BJ (cell line): ENCODE results near the gene SRPX. TPM values are rescaled to one million over a fixed set of nuclear protein-coding genes. Genes with fewer than 3 reads are reported as not detected.

Source experiments
- CTCF ChIA-PET: fragments of 350-600 bp; formaldehyde crosslinking; extraction: SDS; loops from one replicate; lab custom pipeline; 2021; ENCODE audit warnings: antibody characterized with exemption, inconsistent platforms; lab: Yijun Ruan, JAX
- POLR2A ChIA-PET: fragments of 300-600 bp; sonication (Branson Sonifier 250); formaldehyde crosslinking; extraction: SDS; loops from one replicate; lab custom pipeline; 2021; ENCODE audit warnings: antibody characterized with exemption; lab: Charles Lee
- DNase-seq: peaks from one replicate; pipeline ENCODE4 v3.0.0-alpha.2; 2011; ENCODE audit warnings: low read depth
- H3K27me3 ChIP-seq: 2 replicates; pipeline ENCODE4 v1.6.0; 2011; ENCODE audit warnings: low read length; ENCODE audit not compliant: control insufficient read depth, insufficient read depth
- H3K36me3 ChIP-seq: 2 replicates; pipeline ENCODE4 v1.5.1; 2011; ENCODE audit warnings: low read length; ENCODE audit not compliant: control insufficient read depth, insufficient read depth
- H3K4me3 ChIP-seq: 2 replicates; pipeline ENCODE4 v1.5.1; 2011; ENCODE audit warnings: low read depth, mild to moderate bottlenecking, control low read depth, low read length
- polyA plus RNA-seq: library from polyadenylated mRNA; depleted of rRNA; stranded (reverse); fragments of >200 nt; gene quantifications from 2 replicates; pipeline ENCODE4 v1.2.3, GENCODE V29; 2011
- TF ChIP-seq, protein P1 (sequence below): IDR thresholded peaks from 2 replicates; pipeline ENCODE4 v1.5.1; 2011; ENCODE audit warnings: low read depth, mild to moderate bottlenecking, control low read depth, inconsistent platforms, low read length, moderate library complexity; ENCODE audit not compliant: insufficient read depth

The SRPX gene
- polyA plus RNA-seq, 1 experiment, result 48.2 TPM

DNA sequence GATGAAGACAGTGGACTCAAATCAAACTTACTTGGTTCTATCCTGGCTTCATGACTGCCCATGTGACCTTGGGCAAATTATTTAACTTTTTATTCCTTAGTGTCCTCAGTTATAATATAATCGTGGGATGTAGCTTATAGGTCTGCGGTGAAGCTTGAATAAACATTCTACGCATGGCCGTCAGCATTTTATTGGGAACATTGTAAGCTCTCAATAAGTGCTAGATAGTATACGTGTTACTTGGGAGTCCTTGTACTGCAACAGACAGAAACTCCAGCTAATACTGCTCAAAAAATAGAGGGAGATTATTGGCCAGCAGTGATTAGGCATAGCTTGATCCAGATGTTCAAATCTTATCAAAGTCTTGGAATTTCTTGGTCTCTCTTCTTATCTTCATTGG lies 109.5 kb downstream of the SRPX start:
- CTCF ChIA-PET, result no interaction called here
- POLR2A ChIA-PET, result no interaction called here
- Histone ChIP-seq H3K4me3 (no peak overlapping the region), H3K36me3 (no peaks in the 10 kb centered on the region), H3K27me3 (no peaks in the 10 kb centered on the region)
- TF ChIP-seq, protein P1, sequence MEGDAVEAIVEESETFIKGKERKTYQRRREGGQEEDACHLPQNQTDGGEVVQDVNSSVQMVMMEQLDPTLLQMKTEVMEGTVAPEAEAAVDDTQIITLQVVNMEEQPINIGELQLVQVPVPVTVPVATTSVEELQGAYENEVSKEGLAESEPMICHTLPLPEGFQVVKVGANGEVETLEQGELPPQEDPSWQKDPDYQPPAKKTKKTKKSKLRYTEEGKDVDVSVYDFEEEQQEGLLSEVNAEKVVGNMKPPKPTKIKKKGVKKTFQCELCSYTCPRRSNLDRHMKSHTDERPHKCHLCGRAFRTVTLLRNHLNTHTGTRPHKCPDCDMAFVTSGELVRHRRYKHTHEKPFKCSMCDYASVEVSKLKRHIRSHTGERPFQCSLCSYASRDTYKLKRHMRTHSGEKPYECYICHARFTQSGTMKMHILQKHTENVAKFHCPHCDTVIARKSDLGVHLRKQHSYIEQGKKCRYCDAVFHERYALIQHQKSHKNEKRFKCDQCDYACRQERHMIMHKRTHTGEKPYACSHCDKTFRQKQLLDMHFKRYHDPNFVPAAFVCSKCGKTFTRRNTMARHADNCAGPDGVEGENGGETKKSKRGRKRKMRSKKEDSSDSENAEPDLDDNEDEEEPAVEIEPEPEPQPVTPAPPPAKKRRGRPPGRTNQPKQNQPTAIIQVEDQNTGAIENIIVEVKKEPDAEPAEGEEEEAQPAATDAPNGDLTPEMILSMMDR, result no peak
- DNase-seq, result no peak

DNA sequence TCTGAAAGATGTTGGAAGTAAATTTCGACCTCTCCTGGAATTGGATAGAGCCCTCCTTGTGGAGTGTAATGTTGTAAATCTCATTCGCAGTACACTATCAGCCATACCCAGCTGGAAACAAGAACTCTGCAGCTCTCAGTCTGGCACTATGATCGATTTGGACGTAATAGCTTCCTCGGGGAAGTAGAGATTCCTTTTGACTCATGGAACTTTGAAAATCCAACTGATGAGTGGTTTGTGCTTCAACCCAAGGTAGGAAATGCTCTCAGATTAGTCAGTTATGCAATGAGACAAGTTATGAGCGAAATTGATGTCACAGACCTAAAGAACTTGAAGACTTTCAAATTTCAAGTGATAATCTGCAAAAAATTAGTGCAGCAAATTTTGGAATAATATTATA lies 110.4 kb downstream of the SRPX start:
- Histone ChIP-seq H3K27me3 (no peaks in the 10 kb centered on the region), H3K36me3 (no peaks in the 10 kb centered on the region), H3K4me3 (no peak overlapping the region)
- DNase-seq, result no peak
- TF ChIP-seq, protein P1, result no peak
- CTCF ChIA-PET, result no interaction called here
- POLR2A ChIA-PET, result no interaction called here

DNA sequence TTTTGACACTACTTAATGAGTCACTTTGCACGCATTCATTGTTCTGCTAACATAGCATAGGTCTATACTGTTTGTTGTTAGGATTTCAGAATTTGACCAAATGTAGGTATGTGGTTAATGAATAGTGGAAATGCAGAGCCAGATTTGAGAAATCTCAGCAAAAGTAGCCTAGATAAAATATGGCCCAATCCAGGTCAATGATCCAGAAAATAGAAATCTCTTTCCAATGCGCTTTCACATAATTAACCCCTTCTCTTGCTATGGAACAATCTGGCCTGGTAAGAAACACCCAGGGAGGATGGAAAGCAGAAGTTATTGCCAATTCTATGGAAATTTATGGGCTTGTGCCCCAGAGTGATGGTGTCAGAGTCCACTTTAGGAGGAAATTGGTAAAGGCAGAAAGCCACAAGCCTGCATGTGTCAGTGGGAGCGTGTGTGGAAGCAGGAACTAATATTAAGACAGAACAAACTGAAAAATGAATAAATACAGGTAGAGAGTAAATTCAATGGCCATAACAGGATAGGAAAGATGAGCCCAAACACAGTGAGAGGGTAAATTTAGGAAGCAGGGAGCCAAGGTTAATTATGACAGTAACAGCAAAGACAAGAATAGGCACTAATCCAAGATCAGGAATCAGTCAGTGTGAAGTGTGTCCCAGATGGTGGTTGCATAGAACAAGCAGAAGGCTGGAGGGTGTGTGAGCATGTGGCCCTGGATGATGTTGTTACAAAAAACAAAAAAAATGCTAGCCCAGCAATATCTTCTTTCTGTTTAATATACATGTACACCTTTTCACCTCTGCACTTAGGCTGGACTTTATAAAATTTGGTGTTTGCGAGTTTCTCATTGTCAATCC lies 111.4 kb downstream of the SRPX start:
- ChIA-PET CTCF (no interaction called here), POLR2A (interaction anchor here (0.6 kb wide), 1 partner anchor 173 kb away, joined by 3 read pairs; no protein-coding TSS in a partner anchor)
- no peak for DNase-seq
- Histone ChIP-seq H3K4me3 (no peak overlapping the region), H3K27me3 (no peaks in the 10 kb centered on the region), H3K36me3 (no peaks in the 10 kb centered on the region)
- TF ChIP-seq, protein P1, result no peak

DNA sequence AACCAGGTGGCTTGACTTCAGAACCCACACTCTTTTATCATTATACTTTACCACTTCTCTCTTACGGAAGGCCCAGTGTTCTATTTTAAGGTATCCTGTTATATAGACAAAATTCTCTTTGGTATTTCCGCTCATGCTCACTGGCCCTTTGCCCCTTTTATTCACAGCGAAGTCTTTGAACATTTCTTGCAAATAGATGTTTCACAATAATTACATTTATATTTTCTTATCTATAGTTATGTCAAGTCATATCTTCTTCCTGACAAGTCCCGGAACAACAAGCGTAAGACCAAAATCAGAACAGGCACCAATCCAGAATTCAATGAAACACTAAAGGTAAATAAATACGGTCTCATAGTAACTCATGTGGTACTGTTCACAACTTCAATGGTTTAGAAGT lies 112.3 kb downstream of the SRPX start:
- ChIA-PET POLR2A (no interaction called here), CTCF (no interaction called here)
- TF ChIP-seq, protein P1, result no peak
- H3K36me3 ChIP-seq, result no peaks in the 10 kb centered on the region
- DNase-seq, result no peak
- no peaks in the 10 kb centered on the region for H3K27me3 ChIP-seq
- H3K4me3 ChIP-seq, result no peak overlapping the region

DNA sequence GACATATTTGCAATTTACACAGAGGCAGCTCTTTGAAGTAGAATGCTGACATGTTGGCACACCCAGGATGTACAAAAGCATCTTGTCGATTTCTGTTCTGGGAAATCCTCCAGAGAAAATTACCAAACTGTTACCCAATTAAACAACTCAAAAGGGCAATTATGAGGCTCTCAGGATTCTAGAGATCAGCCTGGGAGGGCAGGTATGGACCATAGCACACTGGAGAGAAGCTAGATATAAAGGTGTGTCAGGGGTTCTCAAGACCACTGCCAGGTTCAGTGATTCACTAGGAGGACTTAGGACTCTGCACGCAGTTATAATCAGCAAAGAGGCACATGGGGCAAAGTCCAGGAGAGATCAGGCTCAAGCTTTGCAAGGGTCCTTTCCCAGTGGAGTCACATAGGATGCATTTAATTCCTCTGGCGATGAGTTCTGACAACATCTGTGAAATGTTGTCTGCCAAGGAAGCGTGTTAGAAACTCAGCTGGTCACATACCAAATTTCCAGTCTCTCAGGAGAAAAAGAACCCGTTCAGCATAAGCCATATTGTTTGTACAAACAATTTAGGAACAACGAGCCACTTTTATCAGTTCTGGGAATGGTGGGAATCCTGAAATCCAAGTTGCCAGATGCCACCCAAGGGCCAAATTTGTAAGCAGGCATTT lies 113.5 kb downstream of the SRPX start:
- CTCF ChIA-PET, result interaction anchor here (0.7 kb wide), 1 partner anchor 220 kb away, joined by 3 read pairs; no protein-coding TSS in a partner anchor
- no peaks in the 10 kb centered on the region for H3K36me3 ChIP-seq
- H3K27me3 ChIP-seq, result no peaks in the 10 kb centered on the region
- POLR2A ChIA-PET, result no interaction called here
- no peak overlapping the region for H3K4me3 ChIP-seq
- no peak for DNase-seq
- TF ChIP-seq, protein P1, result no peak
